Measurements from ENCODE around the gene BAG3.

- no peak for TF ChIP-seq EZH2phosphoT487 (IDR thresholded peaks at IDR 0.05)
- no peak for TF ChIP-seq CTCF (IDR thresholded peaks at IDR 0.05)
- no peak for TF ChIP-seq EZH2 (IDR thresholded peaks at IDR 0.05)
These were observed 73.7 kb downstream of the BAG3 start for GRCh38 chr10:119724593-119725516.
